IMR-90 (cell line): ENCODE results near the gene FGGY.

ENCODE experiments used
- CHD1 ChIP-seq: IDR thresholded peaks from 2 replicates; pipeline ENCODE4 v1.6.1; 2012; ENCODE audit warnings: low read depth, low read length, improper control_type of control experiment
- CTCF ChIP-seq: conservative IDR thresholded peaks from 2 replicates; pipeline ENCODE4 v1.5.1; 2012; ENCODE audit warnings: mild to moderate bottlenecking, low read depth, low read length, improper control_type of control experiment
- MAFK ChIP-seq: IDR thresholded peaks from 2 replicates; pipeline ENCODE4 v1.6.1; 2012; ENCODE audit warnings: low read depth, low read length, improper control_type of control experiment
- MAZ ChIP-seq: IDR thresholded peaks from 2 replicates; pipeline ENCODE4 v1.6.1; 2012; ENCODE audit warnings: low read depth, mild to moderate bottlenecking, low read length, improper control_type of control experiment, moderate library complexity, borderline replicate concordance
- POLR2A ChIP-seq: IDR thresholded peaks from 2 replicates; pipeline ENCODE4 v1.6.1; 2012; ENCODE audit warnings: mild to moderate bottlenecking, low read depth, low read length
- RAD21 ChIP-seq: IDR thresholded peaks from 2 replicates; pipeline ENCODE4 v1.6.1; 2012; ENCODE audit warnings: low read length, improper control_type of control experiment
- RCOR1 ChIP-seq: IDR thresholded peaks from 2 replicates; pipeline ENCODE4 v1.6.1; 2012; ENCODE audit warnings: mild to moderate bottlenecking, low read length, improper control_type of control experiment; ENCODE audit not compliant: insufficient replicate concordance
- SMC3 ChIP-seq: fragments of 150-350 bp; IDR thresholded peaks from 2 replicates; pipeline ENCODE4 v1.6.1; 2016; ENCODE audit warnings: low read depth, mild to moderate bottlenecking, antibody characterized with exemption, low read length, moderate library complexity
- TF ChIP-seq, protein P1 (sequence below): fragments of 150-350 bp; IDR thresholded peaks from 2 replicates; pipeline ENCODE4 v1.6.1; 2017; ENCODE audit warnings: mild to moderate bottlenecking, antibody characterized with exemption, low read length, low read depth

DNA sequence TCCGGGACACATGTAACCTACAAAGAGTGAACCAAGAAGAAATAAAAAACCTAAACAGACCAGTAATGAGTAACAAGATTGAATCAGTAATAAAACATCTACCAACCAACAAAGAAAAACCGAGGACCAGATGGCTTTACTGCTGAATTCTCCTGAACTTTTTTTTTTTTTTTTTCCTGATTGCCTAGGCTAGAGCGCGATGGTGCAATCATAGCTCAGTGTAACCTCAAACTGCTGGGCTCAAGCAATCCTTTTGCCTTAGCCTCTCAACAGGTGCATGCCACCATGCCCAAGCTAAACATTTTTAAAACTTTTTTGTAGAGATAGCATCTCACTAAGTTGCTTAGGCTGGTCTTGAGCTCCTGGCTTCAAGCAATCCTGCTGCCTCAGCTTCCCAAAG lies 11.2 kb upstream of the FGGY start:
- TF ChIP-seq CTCF (no peak), MAFK (no peak), POLR2A (no peak), MAZ (no peak), RCOR1 (no peak), SMC3 (no peak), CHD1 (no peak), RAD21 (no peak)
- TF ChIP-seq, protein P1, sequence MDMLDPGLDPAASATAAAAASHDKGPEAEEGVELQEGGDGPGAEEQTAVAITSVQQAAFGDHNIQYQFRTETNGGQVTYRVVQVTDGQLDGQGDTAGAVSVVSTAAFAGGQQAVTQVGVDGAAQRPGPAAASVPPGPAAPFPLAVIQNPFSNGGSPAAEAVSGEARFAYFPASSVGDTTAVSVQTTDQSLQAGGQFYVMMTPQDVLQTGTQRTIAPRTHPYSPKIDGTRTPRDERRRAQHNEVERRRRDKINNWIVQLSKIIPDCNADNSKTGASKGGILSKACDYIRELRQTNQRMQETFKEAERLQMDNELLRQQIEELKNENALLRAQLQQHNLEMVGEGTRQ = no peak
